ENCODE measurements around the gene PDGFRA.
"Not testable (repeated sequence)": the region's sequence is repeated elsewhere in the genome, so short reads cannot be mapped to it uniquely, and the experiment has no call there.

PDGFRA gene

DNA sequence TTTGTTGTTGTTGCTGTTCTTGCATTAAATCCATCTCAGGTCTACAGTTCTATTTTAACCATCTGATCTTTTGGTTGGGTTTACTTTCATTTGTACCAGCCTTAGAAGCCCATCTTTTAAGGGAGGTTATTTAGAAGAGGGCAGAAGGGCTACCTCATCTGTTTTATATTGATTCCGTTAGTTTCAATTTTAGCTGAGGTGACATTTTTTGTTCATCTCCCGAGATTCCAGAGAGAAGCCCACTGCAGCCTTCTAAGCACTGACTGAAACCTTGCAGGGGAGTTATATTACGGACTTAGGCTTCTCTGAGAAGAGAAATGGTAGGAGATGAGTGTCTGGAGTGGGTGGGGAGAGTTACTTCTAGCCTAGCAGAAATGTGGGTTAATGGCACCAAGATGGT is 101.8 kb downstream of the PDGFRA start:
- no peak for DNase-seq

DNA sequence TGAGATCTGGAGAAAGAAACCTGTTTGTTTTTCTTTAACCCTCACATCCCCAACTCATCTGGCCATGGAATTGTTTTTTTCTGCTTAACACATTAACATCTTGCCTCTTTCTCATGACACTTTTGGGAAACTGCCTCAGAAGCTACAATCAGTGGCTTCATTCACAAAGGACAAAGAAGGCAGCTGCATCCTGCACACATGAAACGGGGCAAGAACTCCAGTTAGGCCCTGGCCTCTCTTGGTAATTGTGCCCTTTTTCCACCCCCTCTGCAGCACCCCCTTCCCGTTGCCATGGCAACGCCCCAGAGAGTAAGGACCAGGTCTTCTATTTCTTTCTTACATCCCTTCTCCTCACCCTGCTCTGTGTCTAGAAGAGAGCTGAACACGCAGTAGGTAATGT is 103.4 kb downstream of the PDGFRA start:
- DNase-seq, result no peak

DNA sequence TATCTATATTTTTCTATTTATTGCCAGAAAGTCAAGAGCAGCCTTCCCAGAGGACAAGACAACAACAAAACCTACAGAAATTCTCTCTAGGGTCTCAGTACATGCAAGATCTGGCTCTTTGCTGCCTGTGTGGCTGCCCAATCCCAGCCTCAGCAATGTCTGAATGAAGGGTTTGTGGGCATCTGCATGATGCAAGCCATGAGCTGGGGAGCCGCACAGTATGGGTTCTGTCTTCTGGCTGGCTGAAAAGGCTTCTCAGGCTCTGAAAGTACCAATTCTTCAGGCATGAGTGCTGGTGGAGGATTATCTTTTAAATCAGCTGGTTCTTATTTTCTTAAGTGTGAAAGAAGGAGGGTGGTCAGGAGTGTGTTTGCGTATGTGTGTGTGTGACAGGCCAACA is 104.6 kb downstream of the PDGFRA start:
- DNase-seq, result no peak

DNA sequence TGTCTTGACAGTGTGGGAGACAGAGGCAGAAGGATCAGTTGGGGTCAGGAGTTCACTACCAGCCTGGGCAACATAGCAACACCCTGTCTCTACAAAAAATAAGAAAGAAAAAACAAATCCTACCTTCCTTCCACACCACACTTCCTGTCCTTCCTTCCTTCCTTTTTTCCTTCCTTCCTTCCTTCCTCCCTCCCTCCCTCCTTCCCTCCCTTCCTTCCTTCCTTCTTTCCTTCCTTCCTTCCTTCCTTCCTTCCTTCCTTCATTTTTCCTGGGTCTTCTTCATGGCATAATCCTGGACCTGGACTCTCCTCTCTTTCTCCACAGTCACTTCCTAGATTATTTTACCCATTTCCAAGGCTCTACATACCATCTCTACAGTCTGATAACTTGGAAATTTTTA is 105.7 kb downstream of the PDGFRA start:
- DNase-seq, result not testable (repeated sequence)

- no peak for DNase-seq
Observed at GRCh38 chr4:54337009-54337408, 107.9 kb downstream of the PDGFRA start.

DNA sequence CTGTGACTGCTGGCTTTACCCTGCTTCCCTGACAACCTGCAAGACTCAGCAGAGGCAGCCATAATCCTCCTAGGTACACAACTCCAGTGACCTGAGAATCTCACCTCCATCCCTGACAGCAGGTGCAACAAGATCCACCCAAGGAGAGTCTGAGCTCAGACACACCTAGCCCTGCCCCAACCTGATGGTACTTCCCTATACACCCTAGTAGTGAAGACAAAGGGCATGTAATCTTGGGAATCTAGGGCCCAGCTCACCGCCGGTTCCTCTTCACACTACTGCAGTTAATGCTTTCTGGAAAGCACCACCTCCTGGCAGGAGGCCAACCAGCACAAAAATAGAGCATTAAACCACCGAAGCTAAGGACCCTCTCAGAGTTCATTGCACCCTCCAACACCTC is 113.0 kb downstream of the PDGFRA start:
- DNase-seq, result not testable (repeated sequence)

Measured in CD4-positive, alpha-beta T cell treated with Interleukin-21 for 1 hour (primary cell).